PC-3 (cell line): ENCODE measurements around the gene RTP3. TPM values are rescaled to one million over a fixed set of nuclear protein-coding genes. Genes with fewer than 3 reads are reported as not detected.

Experiments used
- ATAC-seq: fragments of 200-7000 bp; cut with Tn5 transposase; 2 replicates; pipeline ENCODE4 v1.9.1; 2020; ENCODE audit warnings: mild to moderate bottlenecking, moderate library complexity
- BruUV-seq: library from RNA; stranded (reverse); fragments of 400-500 nt; replicated peaks from 2 replicates; lab custom pipeline; 2021; lab: Mats Ljungman, UMichigan
- CTCF ChIA-PET: fragments of 300-600 bp; sonication (Branson Sonifier 250); formaldehyde crosslinking; loops from one replicate; lab custom pipeline; 2022; ENCODE audit warnings: antibody characterized with exemption; lab: Charles Lee
- POLR2A ChIA-PET: fragments of 300-600 bp; sonication (Branson Sonifier 250); formaldehyde crosslinking; loops from one replicate; lab custom pipeline; 2022; ENCODE audit warnings: antibody characterized with exemption; ENCODE audit not compliant: unreplicated experiment; lab: Charles Lee
- DNase-seq: peaks from one replicate; pipeline ENCODE4 v3.0.0-alpha.2; 2015
- H2AFZ ChIP-seq: fragments of 300-600 bp; sonication (generic); 2 replicates; pipeline ENCODE4 v1.6.0; 2016; ENCODE audit warnings: antibody characterized with exemption, low read length
- H3F3A ChIP-seq: fragments of 300-600 bp; sonication (generic); one replicate; pipeline ENCODE4 v1.6.0; 2017; ENCODE audit warnings: antibody characterized with exemption, low read length, control low read depth, mild to moderate bottlenecking; ENCODE audit not compliant: unreplicated experiment
- H3K27ac ChIP-seq: fragments of 300-600 bp; sonication (generic); 2 replicates; pipeline ENCODE4 v1.5.1; 2016; ENCODE audit warnings: mild to moderate bottlenecking, low read length
- H3K27me3 ChIP-seq: fragments of 300-600 bp; sonication (generic); 2 replicates; pipeline ENCODE4 v1.6.1; 2016; ENCODE audit warnings: low read length, mixed read lengths
- H3K36me3 ChIP-seq: fragments of 300-600 bp; sonication (generic); 2 replicates; pipeline ENCODE4 v1.6.1; 2016; ENCODE audit warnings: low read depth, mixed run types, low read length, mixed read lengths
- H3K4me1 ChIP-seq: fragments of 300-600 bp; sonication (generic); 2 replicates; pipeline ENCODE4 v1.5.1; 2016; ENCODE audit warnings: low read length; ENCODE audit not compliant: insufficient read depth
- H3K4me2 ChIP-seq: fragments of 300-600 bp; sonication (generic); 2 replicates; pipeline ENCODE4 v1.6.0; 2016; ENCODE audit warnings: low read length
- H3K4me3 ChIP-seq: fragments of 300-600 bp; sonication (generic); 2 replicates; pipeline ENCODE4 v1.5.1; 2016; ENCODE audit warnings: mild to moderate bottlenecking, low read length, mixed read lengths
- H3K79me2 ChIP-seq: fragments of 300-600 bp; sonication (generic); 2 replicates; pipeline ENCODE4 v1.6.1; 2017; ENCODE audit warnings: low read length, mixed read lengths
- H3K9ac ChIP-seq: fragments of 300-600 bp; sonication (generic); 2 replicates; pipeline ENCODE4 v1.6.0; 2016; ENCODE audit warnings: mild to moderate bottlenecking, low read length
- H3K9me2 ChIP-seq: fragments of 300-600 bp; sonication (generic); replicated peaks from 2 replicates; pipeline ENCODE4 v1.6.1; 2016; ENCODE audit warnings: mixed run types, low read length, mixed read lengths
- H3K9me3 ChIP-seq: fragments of 300-600 bp; sonication (generic); 2 replicates; pipeline ENCODE4 v1.6.1; 2016; ENCODE audit warnings: low read length, mixed read lengths
- H4K20me1 ChIP-seq: fragments of 300-600 bp; sonication (generic); 2 replicates; pipeline ENCODE4 v1.6.1; 2016; ENCODE audit warnings: low read length, mixed read lengths
- EZH2 ChIP-seq: fragments of 300-600 bp; sonication (generic); IDR thresholded peaks from one replicate; pipeline ENCODE4 v1.6.1; 2017; ENCODE audit warnings: antibody characterized with exemption, mild to moderate bottlenecking, low read length; ENCODE audit not compliant: unreplicated experiment
- EZH2phosphoT487 ChIP-seq: fragments of 300-600 bp; sonication (generic); IDR thresholded peaks from 2 replicates; pipeline ENCODE4 v1.6.1; 2018; ENCODE audit warnings: mild to moderate bottlenecking, antibody characterized with exemption, low read length, borderline replicate concordance
- intact Hi-C: fragments of 100-400 bp; cut with micrococcal nuclease; formaldehyde crosslinking; loops from 2 replicates; pipeline ENCODE4 v1.9.0; 2023
- total RNA-seq: library from RNA; depleted of rRNA; stranded (reverse); fragments of >200 nt; gene quantifications from 2 replicates; pipeline ENCODE4 v1.2.3, GENCODE V29; 2014
- TF ChIP-seq, protein P1 (sequence below): fragments of 300-600 bp; sonication (generic); conservative IDR thresholded peaks from 2 replicates; pipeline ENCODE4 v1.5.1; 2017; ENCODE audit warnings: antibody characterized with exemption, low read depth, mild to moderate bottlenecking, low read length

Gene RTP3
- total RNA-seq, 1 experiment from 2014 or later: not detected

DNA sequence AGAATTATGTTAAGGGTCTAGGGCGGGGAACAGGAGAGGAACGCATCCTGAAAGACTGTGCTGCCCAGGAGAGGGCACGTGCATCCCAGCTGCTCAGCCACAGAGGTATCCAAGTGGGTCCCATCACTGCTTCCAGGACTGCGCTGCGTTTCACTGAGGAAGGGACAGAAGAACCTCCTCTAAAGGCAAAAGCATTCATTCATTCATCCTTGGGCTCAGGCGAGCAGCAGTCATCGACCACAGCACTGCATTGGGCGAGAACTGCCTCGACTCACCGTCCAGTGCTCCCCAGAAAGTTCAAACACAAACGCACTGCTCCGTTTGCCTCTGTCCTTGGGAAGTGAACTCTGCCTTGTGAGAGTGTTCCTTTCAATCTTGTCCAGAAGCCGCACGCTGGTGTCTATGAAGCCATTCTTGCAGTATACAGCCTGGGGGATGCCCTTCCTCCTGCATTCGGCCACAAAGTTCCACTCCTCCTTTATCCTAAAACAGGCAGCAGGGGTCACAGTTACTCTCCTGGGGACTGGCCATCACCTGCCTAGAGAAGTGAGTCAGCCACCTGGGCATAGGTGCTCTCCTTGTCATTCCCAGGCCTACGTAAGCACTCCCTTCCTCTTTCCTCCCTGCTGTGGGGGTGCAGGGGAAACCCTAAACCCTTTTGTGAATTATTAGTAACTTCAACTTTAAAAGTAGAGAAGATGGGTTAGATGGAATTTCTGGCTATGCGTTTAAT lies 47.2 kb downstream of the RTP3 start:
- intact Hi-C loops: no loop called here
- no peak overlapping the region for H3K27ac ChIP-seq
- TF ChIP-seq EZH2 (no peak), EZH2phosphoT487 (no peak)
- TF ChIP-seq, protein P1, sequence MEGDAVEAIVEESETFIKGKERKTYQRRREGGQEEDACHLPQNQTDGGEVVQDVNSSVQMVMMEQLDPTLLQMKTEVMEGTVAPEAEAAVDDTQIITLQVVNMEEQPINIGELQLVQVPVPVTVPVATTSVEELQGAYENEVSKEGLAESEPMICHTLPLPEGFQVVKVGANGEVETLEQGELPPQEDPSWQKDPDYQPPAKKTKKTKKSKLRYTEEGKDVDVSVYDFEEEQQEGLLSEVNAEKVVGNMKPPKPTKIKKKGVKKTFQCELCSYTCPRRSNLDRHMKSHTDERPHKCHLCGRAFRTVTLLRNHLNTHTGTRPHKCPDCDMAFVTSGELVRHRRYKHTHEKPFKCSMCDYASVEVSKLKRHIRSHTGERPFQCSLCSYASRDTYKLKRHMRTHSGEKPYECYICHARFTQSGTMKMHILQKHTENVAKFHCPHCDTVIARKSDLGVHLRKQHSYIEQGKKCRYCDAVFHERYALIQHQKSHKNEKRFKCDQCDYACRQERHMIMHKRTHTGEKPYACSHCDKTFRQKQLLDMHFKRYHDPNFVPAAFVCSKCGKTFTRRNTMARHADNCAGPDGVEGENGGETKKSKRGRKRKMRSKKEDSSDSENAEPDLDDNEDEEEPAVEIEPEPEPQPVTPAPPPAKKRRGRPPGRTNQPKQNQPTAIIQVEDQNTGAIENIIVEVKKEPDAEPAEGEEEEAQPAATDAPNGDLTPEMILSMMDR: no peak
- no peaks in the 10 kb centered on the region for H3K79me2 ChIP-seq
- no peak for ATAC-seq
- no peak overlapping the region for H3K9ac ChIP-seq
- peak; percentile 46 for DNase-seq
- CTCF ChIA-PET: no interaction called here
- no peaks in the 10 kb centered on the region for H3K9me3 ChIP-seq
- H3K4me1 ChIP-seq: peaks cover 13% of the 10 kb centered on the region
- H3K4me3 ChIP-seq: no peak overlapping the region
- H3K36me3 ChIP-seq: no peaks in the 10 kb centered on the region
- no peaks in the 10 kb centered on the region for H4K20me1 ChIP-seq
- H3F3A ChIP-seq: no peaks in the 10 kb centered on the region
- H2AFZ ChIP-seq: no peak overlapping the region
- no peak overlapping the region for H3K4me2 ChIP-seq
- POLR2A ChIA-PET: no interaction called here
- H3K9me2 ChIP-seq: no peaks in the 10 kb centered on the region
- H3K27me3 ChIP-seq: no peaks in the 10 kb centered on the region
- BruUV-seq: no TSS peak

DNA sequence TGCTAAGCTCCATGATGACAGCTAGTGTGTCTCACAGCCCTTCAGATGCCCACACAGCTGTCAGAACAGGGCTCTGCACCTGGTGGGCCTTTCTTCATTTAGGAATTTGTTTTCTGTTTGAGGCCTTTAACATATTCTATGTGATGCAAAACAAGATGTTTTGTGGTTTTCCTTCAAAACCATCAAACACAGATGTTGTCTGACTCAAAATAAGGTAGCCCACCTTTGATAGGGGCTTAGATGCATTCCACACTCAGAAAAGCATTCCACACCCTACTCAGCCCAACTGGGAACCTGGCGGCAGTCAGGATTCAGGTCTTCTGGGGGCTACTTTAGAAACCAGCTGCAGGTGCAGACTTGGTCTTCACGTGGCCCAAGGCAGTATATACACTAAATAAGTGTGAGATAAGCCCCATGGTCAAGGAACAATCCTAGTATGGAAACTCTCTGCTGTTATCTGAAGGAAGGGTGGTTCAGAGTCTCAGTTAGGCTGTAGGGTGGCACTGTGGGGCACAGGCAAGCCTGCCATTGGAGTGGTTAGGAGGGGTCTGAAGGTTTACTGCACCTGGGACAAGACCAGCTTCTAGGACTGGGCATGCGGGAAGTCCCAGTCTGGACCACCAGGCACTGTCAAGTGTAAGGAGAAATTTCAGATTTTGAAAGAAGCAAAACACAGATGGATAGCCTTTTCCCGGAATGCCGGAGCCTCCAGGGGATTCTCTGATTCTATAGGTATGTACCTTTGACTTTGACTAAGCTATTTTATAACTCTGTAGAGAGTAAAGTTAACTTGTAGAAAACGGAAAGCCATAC lies 48.2 kb downstream of the RTP3 start:
- no peak overlapping the region for H3K4me3 ChIP-seq

More for the DNA sequence above, 48.2 kb downstream of the RTP3 start:
- no peaks in the 10 kb centered on the region for H3K9me3 ChIP-seq
- no peaks in the 10 kb centered on the region for H4K20me1 ChIP-seq
- no peak overlapping the region for H3K27ac ChIP-seq
- no peaks in the 10 kb centered on the region for H3K27me3 ChIP-seq
- TF ChIP-seq EZH2phosphoT487 (no peak), EZH2 (no peak)
- TF ChIP-seq, protein P1: no peak
- CTCF ChIA-PET: no interaction called here
- intact Hi-C loops: no loop called here
- H3K9ac ChIP-seq: no peak overlapping the region
- no peak for ATAC-seq
- no peaks in the 10 kb centered on the region for H3K36me3 ChIP-seq
- no peaks in the 10 kb centered on the region for H3K9me2 ChIP-seq
- no peak overlapping the region for H3K4me2 ChIP-seq
- no peaks in the 10 kb centered on the region for H3K79me2 ChIP-seq
- no peaks in the 10 kb centered on the region for H3F3A ChIP-seq
- no TSS peak for BruUV-seq
- H3K4me1 ChIP-seq: peaks cover 17% of the 10 kb centered on the region
- no peak overlapping the region for H2AFZ ChIP-seq
- no peak for DNase-seq
- POLR2A ChIA-PET: no interaction called here
